Activated naive CD8-positive, alpha-beta T cell (primary cell): ENCODE measurements around the gene FIBIN.

Source experiments
- H3K27ac Mint-ChIP-seq: one replicate; pipeline ENCODE4 v1.8.0; 2021; ENCODE audit warnings: mixed read lengths
- H3K27me3 Mint-ChIP-seq: one replicate; pipeline ENCODE4 v1.8.0; 2021; ENCODE audit warnings: mixed read lengths
- H3K36me3 Mint-ChIP-seq: one replicate; pipeline ENCODE4 v1.8.0; 2021; ENCODE audit warnings: mixed read lengths
- H3K4me1 Mint-ChIP-seq: one replicate; pipeline ENCODE4 v1.8.0; 2021; ENCODE audit warnings: low read depth, mixed read lengths
- H3K4me3 Mint-ChIP-seq: one replicate; pipeline ENCODE4 v1.8.0; 2021; ENCODE audit warnings: mild to moderate bottlenecking, mixed read lengths
- H3K9me3 Mint-ChIP-seq: one replicate; pipeline ENCODE4 v1.8.0; 2021; ENCODE audit warnings: low read depth, mixed read lengths

The FIBIN gene

GRCh38 chr11:27025957-27026733 is 32.2 kb downstream of the FIBIN start:
- no peaks in the 10 kb centered on the region for H3K36me3 Mint-ChIP-seq
- H3K4me3 Mint-ChIP-seq, result no peak overlapping the region
- no peaks in the 10 kb centered on the region for H3K4me1 Mint-ChIP-seq
- H3K27me3 Mint-ChIP-seq, result no peaks in the 10 kb centered on the region
- no peaks in the 10 kb centered on the region for H3K9me3 Mint-ChIP-seq
- no peak overlapping the region for H3K27ac Mint-ChIP-seq

- no peaks in the 10 kb centered on the region for H3K9me3 Mint-ChIP-seq
- no peaks in the 10 kb centered on the region for H3K27me3 Mint-ChIP-seq
Observed at GRCh38 chr11:27028561-27028965, 34.7 kb downstream of the FIBIN start.

GRCh38 chr11:27029966-27030365 is 36.1 kb downstream of the FIBIN start:
- Mint-ChIP-seq H3K27me3 (no peaks in the 10 kb centered on the region), H3K36me3 (no peaks in the 10 kb centered on the region), H3K9me3 (no peaks in the 10 kb centered on the region), H3K4me3 (no peak overlapping the region), H3K27ac (no peak overlapping the region), H3K4me1 (no peaks in the 10 kb centered on the region)

More at GRCh38 chr11:27028561-27028965, 34.7 kb downstream of the FIBIN start:
- Mint-ChIP-seq H3K36me3 (no peaks in the 10 kb centered on the region), H3K27ac (no peak overlapping the region), H3K4me1 (no peaks in the 10 kb centered on the region), H3K4me3 (no peak overlapping the region)

GRCh38 chr11:27031754-27032153 is 37.8 kb downstream of the FIBIN start:
- Mint-ChIP-seq H3K27me3 (no peaks in the 10 kb centered on the region), H3K4me3 (no peak overlapping the region), H3K9me3 (no peaks in the 10 kb centered on the region), H3K36me3 (no peaks in the 10 kb centered on the region), H3K4me1 (no peaks in the 10 kb centered on the region), H3K27ac (no peak overlapping the region)

- H3K9me3 Mint-ChIP-seq, result peaks cover 8% of the 10 kb centered on the region
- H3K36me3 Mint-ChIP-seq, result no peaks in the 10 kb centered on the region
- no peaks in the 10 kb centered on the region for H3K4me1 Mint-ChIP-seq
- H3K27ac Mint-ChIP-seq, result no peak overlapping the region
- H3K27me3 Mint-ChIP-seq, result no peaks in the 10 kb centered on the region
- no peak overlapping the region for H3K4me3 Mint-ChIP-seq
Observed at GRCh38 chr11:27039873-27040272, 46.0 kb downstream of the FIBIN start.

- no peaks in the 10 kb centered on the region for H3K27me3 Mint-ChIP-seq
- H3K9me3 Mint-ChIP-seq, result peaks cover 14% of the 10 kb centered on the region
- no peak within 1 kb of the TSS for H3K27ac Mint-ChIP-seq
- no peaks in the 10 kb centered on the region for H3K36me3 Mint-ChIP-seq
- no peak within 1 kb of the TSS for H3K4me3 Mint-ChIP-seq
- no peaks in the 10 kb centered on the region for H3K4me1 Mint-ChIP-seq
Observed at GRCh38 chr11:27040302-27041115, 46.6 kb downstream of the FIBIN start, which contains the start of gene BBOX1. TSS of gene BBOX1 (plus strand) at chr11:27040815. CDS start at chr11:27055431, 14,616 bp downstream.

- H3K27me3 Mint-ChIP-seq, result no peaks in the 10 kb centered on the region
- H3K4me3 Mint-ChIP-seq, result no peak overlapping the region
- no peaks in the 10 kb centered on the region for H3K4me1 Mint-ChIP-seq
- no peak overlapping the region for H3K27ac Mint-ChIP-seq
- H3K36me3 Mint-ChIP-seq, result no peaks in the 10 kb centered on the region
- H3K9me3 Mint-ChIP-seq, result peaks cover 14% of the 10 kb centered on the region
Observed at GRCh38 chr11:27041141-27041899, 47.4 kb downstream of the FIBIN start.
